Common myeloid progenitor, CD34-positive (primary cell): ENCODE measurements around the gene DCAF10.

Experiments
- CTCF ChIA-PET: fragments of 350-600 bp; sonication (Branson Sonifier 250); formaldehyde crosslinking; loops from one replicate; lab custom pipeline; 2021; ENCODE audit warnings: antibody characterized with exemption; lab: Charles Lee
- POLR2A ChIA-PET: fragments of 350-600 bp; sonication (Branson Sonifier 250); formaldehyde crosslinking; loops from one replicate; lab custom pipeline; 2021; ENCODE audit warnings: antibody characterized with exemption; lab: Charles Lee
- DNase-seq, 3 donors: peaks; one replicate each; pipeline versions ENCODE4 v3.0.0 to v3.0.0-alpha.2; 2013
- H3K27ac ChIP-seq, 2 experiments: 1 replicate in 1 of 2; 2 replicates in 1 of 2; pipeline ENCODE4 v1.7.0; 2013; ENCODE audit warnings: inconsistent platforms in 2 of 2, low read length in 2 of 2, mild to moderate bottlenecking in 2 of 2, low read depth in 1 of 2, moderate library complexity in 1 of 2; ENCODE audit not compliant: severe bottlenecking in 2 of 2, insufficient read depth in 1 of 2, poor library complexity in 1 of 2
- H3K27me3 ChIP-seq, 5 experiments: replicated peaks in 2 of 5; 1 replicate in 3 of 5; 2 replicates in 2 of 5; pipeline versions ENCODE4 v1.6.1 to v1.7.0; 2013; ENCODE audit warnings: low read length in 4 of 5, mild to moderate bottlenecking in 2 of 5, moderate library complexity in 2 of 5, inconsistent platforms in 1 of 5; ENCODE audit not compliant: insufficient read depth in 5 of 5, control insufficient read depth in 4 of 5
- H3K36me3 ChIP-seq, 4 experiments: 1 replicate in 2 of 4; 2 replicates in 2 of 4; pipeline versions ENCODE4 v1.6.1 to v1.7.0; 2013; ENCODE audit warnings: low read length in 3 of 4, control low read depth in 1 of 4, mild to moderate bottlenecking in 1 of 4; ENCODE audit not compliant: control insufficient read depth in 4 of 4, insufficient read depth in 4 of 4
- H3K4me1 ChIP-seq, 4 experiments: 1 replicate in 3 of 4; 2 replicates in 1 of 4; pipeline versions ENCODE4 v1.6.1 to v1.7.1; 2013; ENCODE audit warnings: low read length in 3 of 4, mild to moderate bottlenecking in 3 of 4, control low read depth in 1 of 4, inconsistent platforms in 1 of 4, moderate library complexity in 1 of 4; ENCODE audit not compliant: control insufficient read depth in 4 of 4, insufficient read depth in 4 of 4; ENCODE audit errors: control extremely low read depth in 1 of 4
- H3K4me3 ChIP-seq, 7 experiments: 1 replicate in 4 of 7; 2 replicates in 3 of 7; pipeline versions ENCODE4 v1.5.1 to v1.7.0; 2013; ENCODE audit warnings: mild to moderate bottlenecking in 7 of 7, low read length in 6 of 7, moderate library complexity in 6 of 7, inconsistent platforms in 2 of 7, low read depth in 2 of 7, control low read depth in 1 of 7; ENCODE audit not compliant: insufficient read depth in 4 of 7, control insufficient read depth in 1 of 7; ENCODE audit errors: extremely low read depth in 1 of 7
- H3K9me3 ChIP-seq, 5 experiments: 1 replicate in 4 of 5; 2 replicates in 1 of 5; pipeline versions ENCODE4 v1.6.1 to v1.7.1; 2013; ENCODE audit warnings: low read length in 4 of 5, mild to moderate bottlenecking in 2 of 5, inconsistent platforms in 1 of 5, low read depth in 1 of 5, moderate library complexity in 1 of 5; ENCODE audit not compliant: control insufficient read depth in 4 of 5, insufficient read depth in 2 of 5; ENCODE audit errors: control extremely low read depth in 1 of 5
- WGBS: methylation state at CpG from one replicate; pipeline ENCODE4 v1.1.5; 2013; ENCODE audit not compliant: insufficient coverage; 5-methylcytosine and 5-hydroxymethylcytosine counted together

DCAF10 gene

GRCh38 chr9:37902131-37902530, 101.5 kb downstream of the DCAF10 start:
- Histone ChIP-seq H3K27me3 (no peaks in the 10 kb centered on the region), H3K36me3 (peaks cover 0 to 14% (median 6%) of the 10 kb centered on the region in 4 experiments), H3K9me3 (no peaks in the 10 kb centered on the region), H3K4me1 (peaks cover 8 to 24% (median 18%) of the 10 kb centered on the region in 4 experiments), H3K27ac (no peak overlapping the region), H3K4me3 (no peak overlapping the region)
- POLR2A ChIA-PET: no interaction called here
- CTCF ChIA-PET: interaction anchor here (1.1 to 2.5 kb wide), 7 partner anchors 9 to 459 kb away, joined by 3 to 8 read pairs (median 3); no protein-coding TSS in a partner anchor
- no peak for DNase-seq

DNA sequence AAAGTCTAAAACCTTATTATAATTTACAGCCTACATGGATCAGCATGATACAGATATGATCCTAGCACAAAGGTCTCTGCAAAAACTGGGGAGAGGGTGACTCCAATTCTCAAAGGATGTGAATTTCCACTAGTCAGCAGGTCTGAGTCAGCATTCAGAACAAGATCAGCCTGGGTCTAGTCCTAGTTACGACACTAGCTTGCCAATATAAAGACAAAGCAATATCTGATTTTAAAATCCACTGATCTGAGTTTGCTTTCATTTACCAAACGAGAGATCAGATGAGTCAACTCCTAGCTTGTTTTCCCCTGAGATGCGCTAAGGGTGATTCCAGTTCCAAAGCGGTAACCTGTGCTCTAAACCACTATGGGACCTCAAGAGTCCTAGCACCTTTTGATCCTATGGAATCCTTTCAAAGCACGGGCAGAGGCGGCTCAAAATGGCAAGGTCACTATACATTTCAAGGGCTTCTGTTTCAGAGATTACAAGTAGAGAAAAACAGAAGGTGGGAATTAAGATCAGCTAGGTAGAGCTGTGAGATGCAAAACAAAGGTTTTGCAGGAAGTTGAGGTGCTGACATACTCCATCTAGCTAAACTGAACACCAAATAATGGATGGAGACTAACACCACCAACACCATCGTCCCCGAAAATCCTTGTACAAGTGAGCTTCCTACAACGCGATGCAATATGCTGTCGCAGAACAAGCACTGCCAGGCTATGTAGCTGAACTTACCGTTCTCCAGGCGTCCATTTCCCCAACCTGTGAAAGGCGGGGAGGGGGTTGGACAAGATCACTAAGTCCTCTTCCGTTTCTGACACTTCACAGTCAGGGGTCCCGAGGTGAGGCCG, 102.4 kb downstream of the DCAF10 start:
- peaks cover 8 to 24% (median 18%) of the 10 kb centered on the region in 4 experiments for H3K4me1 ChIP-seq
- POLR2A ChIA-PET: interaction anchor here (0.7 kb wide), 1 partner anchor 168 kb away, joined by 3 read pairs; no protein-coding TSS in a partner anchor
- peaks cover 0 to 9% (median 4%) of the 10 kb centered on the region in 4 experiments for H3K36me3 ChIP-seq
- H3K4me3 ChIP-seq: peak overlapping the region; percentile 75 to 95 (median 91)
- H3K9me3 ChIP-seq: no peaks in the 10 kb centered on the region
- WGBS: 25% methylated on average over 15 of the region's 17 CpGs
- peak in 2 of 3 donors; percentile 40 to 45 for DNase-seq
- CTCF ChIA-PET: interaction anchor here (0.7 to 2.5 kb wide), 8 partner anchors 9 to 461 kb away, joined by 3 to 8 read pairs (median 4); no protein-coding TSS in a partner anchor
- no peaks in the 10 kb centered on the region for H3K27me3 ChIP-seq
- H3K27ac ChIP-seq: peak overlapping the region; percentile 13 to 77

DNA sequence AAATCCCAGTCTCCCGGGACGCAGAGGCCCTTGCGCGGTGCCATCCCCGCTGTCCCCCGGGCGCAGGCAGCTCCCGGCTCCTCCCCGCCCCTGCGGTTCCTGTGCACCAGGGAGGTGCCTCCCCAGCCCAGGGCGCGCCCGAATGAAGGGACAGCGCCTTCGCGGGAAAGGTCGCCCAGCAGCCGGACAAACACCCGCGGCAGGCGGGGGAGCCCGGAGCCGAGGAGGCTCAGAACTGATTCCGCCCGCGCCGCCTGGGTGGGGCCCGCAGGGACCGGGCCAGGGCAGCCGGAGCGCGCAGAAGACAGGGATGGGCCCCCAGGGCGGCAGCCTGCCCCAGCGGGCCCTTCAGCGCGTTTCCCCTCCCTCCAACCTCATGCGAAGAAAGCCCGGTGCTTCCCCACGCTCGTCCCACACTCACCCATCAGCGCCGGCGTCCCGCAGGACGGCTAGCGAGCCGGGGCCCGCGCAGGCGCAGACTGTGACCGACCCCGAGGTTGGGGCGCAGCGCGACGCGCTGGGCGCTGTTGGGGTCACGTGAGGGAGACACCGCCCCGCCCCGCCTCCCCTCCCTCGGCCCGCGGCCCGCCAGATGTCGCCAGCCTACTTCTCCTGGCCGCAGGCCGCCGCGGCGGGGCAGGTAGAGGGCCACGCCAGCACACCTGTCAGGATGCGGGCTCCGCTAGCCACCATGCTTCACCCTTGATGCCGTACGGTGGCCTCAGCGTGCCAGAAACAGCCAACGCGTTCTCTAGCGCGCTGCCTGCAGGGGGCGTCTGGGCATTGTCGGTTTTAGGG, 103.2 kb downstream of the DCAF10 start, which contains the start of gene SLC25A51:
Gene SLC25A51, minus strand, starts transcription at position 481 of the 798 bp plus-strand sequence. CDS start 15,577 bp downstream, outside the sequence.
- ChIA-PET CTCF (interaction anchor here (0.7 to 2.5 kb wide), 6 partner anchors 8 to 457 kb away, joined by 3 to 8 read pairs (median 4); no protein-coding TSS in a partner anchor), POLR2A (interaction anchor here (0.7 kb wide), 1 partner anchor 167 kb away, joined by 3 read pairs; no protein-coding TSS in a partner anchor)
- H3K27me3 ChIP-seq: no peaks in the 10 kb centered on the region
- H3K9me3 ChIP-seq: no peaks in the 10 kb centered on the region
- peaks cover 10 to 29% (median 19%) of the 10 kb centered on the region in 4 experiments for H3K4me1 ChIP-seq
- WGBS: under 1% methylated on average over 75 of the region's 84 CpGs
- peaks cover 0 to 7% (median 3%) of the 10 kb centered on the region in 4 experiments for H3K36me3 ChIP-seq
- H3K27ac ChIP-seq: peak within 1 kb of the TSS; percentile 13 to 77
- peak; percentile 93 to 96 (median 95) for DNase-seq
- H3K4me3 ChIP-seq: peak within 1 kb of the TSS; percentile 75 to 95 (median 91)

DNA sequence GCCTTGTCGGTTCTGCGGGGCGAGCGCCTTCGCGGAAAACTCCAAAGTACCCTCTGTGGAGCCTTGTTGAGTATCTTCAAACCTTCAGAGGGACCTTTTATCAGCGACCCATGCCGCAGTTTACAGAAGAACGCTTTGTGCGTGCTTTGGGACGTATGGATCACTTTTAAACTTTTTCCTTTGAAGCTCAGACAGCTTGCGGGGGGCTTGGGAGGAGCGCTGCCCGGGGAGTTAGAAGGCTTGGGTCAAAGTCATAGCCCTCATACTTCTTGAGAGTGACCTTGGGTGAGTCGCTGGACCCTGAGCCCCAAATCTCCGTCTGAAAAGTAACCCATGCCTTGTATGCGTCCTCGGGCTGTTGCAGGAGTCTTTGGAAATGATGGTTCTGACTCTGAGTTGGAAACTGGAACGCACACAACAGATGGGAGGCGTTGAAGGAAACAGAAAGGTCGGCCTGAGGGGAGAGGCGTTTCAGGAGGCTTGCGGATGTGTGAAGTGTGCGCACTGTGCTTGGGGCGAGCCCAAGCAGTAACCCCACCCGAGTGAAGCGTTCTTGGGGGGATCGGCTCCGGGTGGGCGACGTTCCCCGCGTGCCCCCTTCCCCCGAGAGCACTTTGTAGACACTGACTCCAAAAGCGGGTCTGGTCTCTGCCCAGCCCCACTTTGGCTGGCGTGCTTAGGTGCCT, 104.0 kb downstream of the DCAF10 start:
- Histone ChIP-seq H3K27me3 (no peaks in the 10 kb centered on the region), H3K36me3 (no peaks in the 10 kb centered on the region), H3K27ac (peak overlapping the region; percentile 13 to 77), H3K9me3 (no peaks in the 10 kb centered on the region), H3K4me1 (peaks cover 10 to 34% (median 19%) of the 10 kb centered on the region in 4 experiments), H3K4me3 (peak overlapping the region; percentile 75 to 95 (median 91))
- 49% methylated on average over 33 of the region's 36 CpGs for WGBS
- CTCF ChIA-PET: interaction anchor here (1.0 kb wide), 1 partner anchor 345 kb away, joined by 4 read pairs; no protein-coding TSS in a partner anchor
- POLR2A ChIA-PET: no interaction called here
- peak in 2 of 3 donors; percentile 34 to 35 for DNase-seq

DNA sequence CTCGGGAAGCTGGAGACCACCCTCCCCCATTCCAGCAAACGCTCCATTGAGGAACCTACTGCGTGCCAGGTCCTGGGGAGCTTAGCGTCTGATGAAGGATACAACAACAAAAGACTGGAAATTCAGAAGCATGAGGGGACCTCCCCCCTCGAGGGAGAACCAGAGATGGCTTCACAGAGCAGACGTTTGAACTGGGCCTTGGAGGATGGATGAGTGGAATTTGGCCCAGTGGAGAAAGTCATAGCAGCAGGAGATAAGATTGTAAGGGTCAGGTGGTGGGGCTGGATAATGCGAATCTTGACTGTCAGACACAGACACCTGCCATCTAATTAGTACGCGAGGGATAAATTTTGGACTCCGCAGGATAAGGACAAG, 104.5 kb downstream of the DCAF10 start:
- no peak for DNase-seq
- Histone ChIP-seq H3K27me3 (no peaks in the 10 kb centered on the region), H3K9me3 (no peaks in the 10 kb centered on the region), H3K4me1 (peaks cover 10 to 34% (median 19%) of the 10 kb centered on the region in 4 experiments), H3K27ac (no peak overlapping the region), H3K4me3 (peak overlapping the region in 2 of 7 experiments; percentile 95), H3K36me3 (no peaks in the 10 kb centered on the region)
- WGBS: 97% methylated on average over 9 of the region's 10 CpGs
- ChIA-PET POLR2A (no interaction called here), CTCF (interaction anchor here (1.0 kb wide), 1 partner anchor 344 kb away, joined by 4 read pairs; no protein-coding TSS in a partner anchor)

- ChIA-PET CTCF (interaction anchor here (0.9 kb wide), 1 partner anchor 21 kb away, joined by 3 read pairs; no protein-coding TSS in a partner anchor), POLR2A (interaction anchor here (0.6 kb wide), 2 partner anchors 10 to 107 kb away, joined by 3 to 4 read pairs; no protein-coding TSS in a partner anchor)
- WGBS: 92% methylated on average over 4 of the region's 4 CpGs
- no peak for DNase-seq
- H3K9me3 ChIP-seq: no peaks in the 10 kb centered on the region
- H3K27me3 ChIP-seq: no peaks in the 10 kb centered on the region
- no peak overlapping the region for H3K4me3 ChIP-seq
- no peak overlapping the region for H3K27ac ChIP-seq
- peaks cover 10 to 34% (median 19%) of the 10 kb centered on the region in 4 experiments for H3K4me1 ChIP-seq
- no peaks in the 10 kb centered on the region for H3K36me3 ChIP-seq
Measured at GRCh38 chr9:37905776-37906175, 105.2 kb downstream of the DCAF10 start.
